ENCODE data around the gene SLC28A3. TPM values are rescaled to one million over a fixed set of nuclear protein-coding genes. Genes with fewer than 3 reads are reported as not detected.

The SLC28A3 gene
- total and polyA plus RNA-seq, 10 of the 15 experiments (the other 5 are each of a cell fraction or from before 2014, with no cell fraction given) = 0.03 to 0.39 (median 0.07) TPM; not detected in 2

DNA sequence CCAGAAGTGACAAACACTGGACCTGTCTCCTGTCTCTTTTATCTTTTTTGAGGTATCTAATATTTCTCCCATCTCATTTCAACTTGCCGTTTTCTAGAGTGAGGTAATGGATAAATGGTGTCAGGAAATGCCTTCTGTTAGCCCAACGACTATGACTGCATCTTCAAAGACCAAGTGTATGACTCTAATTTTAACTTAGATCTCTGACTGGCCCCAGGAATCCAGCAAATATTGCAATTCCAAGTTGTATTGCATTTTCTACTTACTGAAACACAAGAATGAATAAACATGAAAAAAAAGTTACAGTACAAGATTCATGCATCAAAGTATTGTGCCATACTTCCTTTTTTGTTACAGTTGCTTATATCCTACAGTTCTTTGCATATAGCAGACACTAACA is 26.3 kb downstream of the SLC28A3 start:
- Histone ChIP-seq H3K27me3 (replicated peaks in 1 of 2; ENCODE audit: control insufficient read depth in 2 of 2, insufficient read depth in 2 of 2, low read length in 1 of 2) (no peaks in the 10 kb centered on the region), H3K36me3 (ENCODE audit: control insufficient read depth in 2 of 2, insufficient read depth in 2 of 2, low read length in 1 of 2) (no peaks in the 10 kb centered on the region), H3K4me1 (ENCODE audit: control insufficient read depth, insufficient read depth, low read length) (no peaks in the 10 kb centered on the region; the same call in 1 of the 2 replicates), H3K4me3 (no peak overlapping the region), H3K27ac (ENCODE audit: control insufficient read depth, insufficient read depth) (no peak overlapping the region), H3K9ac (ENCODE audit: control insufficient read depth, insufficient read depth, low read length) (no peak overlapping the region), H3K79me2 (ENCODE audit: control insufficient read depth, insufficient read depth, low read length) (no peaks in the 10 kb centered on the region), H4K20me1 (ENCODE audit: control insufficient read depth, insufficient read depth) (no peaks in the 10 kb centered on the region), H3K4me2 (ENCODE audit: control insufficient read depth, insufficient read depth) (no peak overlapping the region), H3K9me3 (replicated peaks; ENCODE audit: control insufficient read depth, insufficient read depth, low read length) (no peaks in the 10 kb centered on the region), H2AFZ (ENCODE audit: control insufficient read depth, low read depth, low read length) (no peak overlapping the region)
- FAIRE-seq (no peak), DNase-seq (ENCODE audit: low read depth, low spot score) (no peak), ATAC-seq (no peak)
- ChIA-PET RAD21 (ENCODE audit: unreplicated experiment) (interaction anchor here (1.0 to 4.9 kb wide), 12 partner anchors 18 to 379 kb away, joined by 3 to 23 read pairs (median 9); no protein-coding TSS in a partner anchor), POLR2A (no interaction called here), CTCF (interaction anchor here (0.7 to 9.6 kb wide), 17 partner anchors 10 to 480 kb away, joined by 3 to 92 read pairs (median 7); no protein-coding TSS in a partner anchor), SMC1A (ENCODE audit: uncharacterized antibody, unreplicated experiment) (interaction anchor here (0.9 to 8.4 kb wide), 10 partner anchors 18 to 375 kb away, joined by 3 to 82 read pairs (median 8); no protein-coding TSS in a partner anchor)
- in situ Hi-C loops (cut with MboI) (loop anchor here (10.0 kb wide), 1 partner anchor 140 kb away; no protein-coding TSS in a partner anchor), intact Hi-C loops (cut with micrococcal nuclease; ENCODE audit: unreplicated experiment) (no loop called here)
- BruUV-seq (replicated peaks) = no TSS peak
- WGBS (ENCODE audit: insufficient coverage, insufficient replicate concordance, low lambda C conversion rate, missing lambda C conversion rate) = 23% methylated on average over 2 of the region's 2 CpGs
- TF ChIP-seq NR2F1 (conservative IDR thresholded peaks at IDR 0.05) (no peak), ZZZ3 (IDR thresholded peaks at IDR 0.05; ENCODE audit: control insufficient read depth, insufficient read length, low read depth) (no peak), NBN (IDR thresholded peaks at IDR 0.05) (no peak), KAT2A (conservative IDR thresholded peaks at IDR 0.05; ENCODE audit: control insufficient read depth, low read depth, low read length) (no peak), ETV6 (conservative IDR thresholded peaks at IDR 0.05 in 1 of 2, IDR thresholded peaks at IDR 0.05 in 1 of 2; ENCODE audit: borderline replicate concordance in 1 of 2, low read depth in 1 of 2) (no peak), SRF (IDR thresholded peaks at IDR 0.05; ENCODE audit: low read depth in 2 of 2, low read length in 2 of 2) (no peak), ZNF207 (IDR thresholded peaks at IDR 0.05; ENCODE audit: borderline replicate concordance) (no peak), PML (IDR thresholded peaks at IDR 0.05; ENCODE audit: low read length) (no peak), CREB1 (IDR thresholded peaks at IDR 0.05; ENCODE audit: low read depth) (no peak), EZH2 (IDR thresholded peaks at IDR 0.05; ENCODE audit: borderline replicate concordance, control insufficient read depth, low read depth, low read length) (no peak), JUND (IDR thresholded peaks at IDR 0.05; ENCODE audit: low read depth, low read length) (no peak), POLR2A (IDR thresholded peaks at IDR 0.05; ENCODE audit: low read depth, low read length) (no peak), WRNIP1 (IDR thresholded peaks at IDR 0.05; ENCODE audit: borderline replicate concordance, low read depth, low read length) (no peak), SREBF1 (IDR thresholded peaks at IDR 0.05; ENCODE audit: low read length) (no peak)
- TF ChIP-seq, protein P1, sequence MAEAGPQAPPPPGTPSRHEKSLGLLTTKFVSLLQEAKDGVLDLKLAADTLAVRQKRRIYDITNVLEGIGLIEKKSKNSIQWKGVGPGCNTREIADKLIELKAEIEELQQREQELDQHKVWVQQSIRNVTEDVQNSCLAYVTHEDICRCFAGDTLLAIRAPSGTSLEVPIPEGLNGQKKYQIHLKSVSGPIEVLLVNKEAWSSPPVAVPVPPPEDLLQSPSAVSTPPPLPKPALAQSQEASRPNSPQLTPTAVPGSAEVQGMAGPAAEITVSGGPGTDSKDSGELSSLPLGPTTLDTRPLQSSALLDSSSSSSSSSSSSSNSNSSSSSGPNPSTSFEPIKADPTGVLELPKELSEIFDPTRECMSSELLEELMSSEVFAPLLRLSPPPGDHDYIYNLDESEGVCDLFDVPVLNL (IDR thresholded peaks at IDR 0.05; ENCODE audit: low read depth, low read length) = no peak
- TF ChIP-seq, protein P2, sequence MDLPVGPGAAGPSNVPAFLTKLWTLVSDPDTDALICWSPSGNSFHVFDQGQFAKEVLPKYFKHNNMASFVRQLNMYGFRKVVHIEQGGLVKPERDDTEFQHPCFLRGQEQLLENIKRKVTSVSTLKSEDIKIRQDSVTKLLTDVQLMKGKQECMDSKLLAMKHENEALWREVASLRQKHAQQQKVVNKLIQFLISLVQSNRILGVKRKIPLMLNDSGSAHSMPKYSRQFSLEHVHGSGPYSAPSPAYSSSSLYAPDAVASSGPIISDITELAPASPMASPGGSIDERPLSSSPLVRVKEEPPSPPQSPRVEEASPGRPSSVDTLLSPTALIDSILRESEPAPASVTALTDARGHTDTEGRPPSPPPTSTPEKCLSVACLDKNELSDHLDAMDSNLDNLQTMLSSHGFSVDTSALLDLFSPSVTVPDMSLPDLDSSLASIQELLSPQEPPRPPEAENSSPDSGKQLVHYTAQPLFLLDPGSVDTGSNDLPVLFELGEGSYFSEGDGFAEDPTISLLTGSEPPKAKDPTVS (IDR thresholded peaks at IDR 0.05; ENCODE audit: low read depth, low read length) = no peak
- TF ChIP-seq, protein P3, sequence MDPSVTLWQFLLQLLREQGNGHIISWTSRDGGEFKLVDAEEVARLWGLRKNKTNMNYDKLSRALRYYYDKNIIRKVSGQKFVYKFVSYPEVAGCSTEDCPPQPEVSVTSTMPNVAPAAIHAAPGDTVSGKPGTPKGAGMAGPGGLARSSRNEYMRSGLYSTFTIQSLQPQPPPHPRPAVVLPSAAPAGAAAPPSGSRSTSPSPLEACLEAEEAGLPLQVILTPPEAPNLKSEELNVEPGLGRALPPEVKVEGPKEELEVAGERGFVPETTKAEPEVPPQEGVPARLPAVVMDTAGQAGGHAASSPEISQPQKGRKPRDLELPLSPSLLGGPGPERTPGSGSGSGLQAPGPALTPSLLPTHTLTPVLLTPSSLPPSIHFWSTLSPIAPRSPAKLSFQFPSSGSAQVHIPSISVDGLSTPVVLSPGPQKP (IDR thresholded peaks at IDR 0.05; ENCODE audit: low read depth, low read length) = no peak
- TF ChIP-seq, protein P4, sequence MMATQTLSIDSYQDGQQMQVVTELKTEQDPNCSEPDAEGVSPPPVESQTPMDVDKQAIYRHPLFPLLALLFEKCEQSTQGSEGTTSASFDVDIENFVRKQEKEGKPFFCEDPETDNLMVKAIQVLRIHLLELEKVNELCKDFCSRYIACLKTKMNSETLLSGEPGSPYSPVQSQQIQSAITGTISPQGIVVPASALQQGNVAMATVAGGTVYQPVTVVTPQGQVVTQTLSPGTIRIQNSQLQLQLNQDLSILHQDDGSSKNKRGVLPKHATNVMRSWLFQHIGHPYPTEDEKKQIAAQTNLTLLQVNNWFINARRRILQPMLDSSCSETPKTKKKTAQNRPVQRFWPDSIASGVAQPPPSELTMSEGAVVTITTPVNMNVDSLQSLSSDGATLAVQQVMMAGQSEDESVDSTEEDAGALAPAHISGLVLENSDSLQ (IDR thresholded peaks at IDR 0.05) = no peak
- TF ChIP-seq, protein P5, sequence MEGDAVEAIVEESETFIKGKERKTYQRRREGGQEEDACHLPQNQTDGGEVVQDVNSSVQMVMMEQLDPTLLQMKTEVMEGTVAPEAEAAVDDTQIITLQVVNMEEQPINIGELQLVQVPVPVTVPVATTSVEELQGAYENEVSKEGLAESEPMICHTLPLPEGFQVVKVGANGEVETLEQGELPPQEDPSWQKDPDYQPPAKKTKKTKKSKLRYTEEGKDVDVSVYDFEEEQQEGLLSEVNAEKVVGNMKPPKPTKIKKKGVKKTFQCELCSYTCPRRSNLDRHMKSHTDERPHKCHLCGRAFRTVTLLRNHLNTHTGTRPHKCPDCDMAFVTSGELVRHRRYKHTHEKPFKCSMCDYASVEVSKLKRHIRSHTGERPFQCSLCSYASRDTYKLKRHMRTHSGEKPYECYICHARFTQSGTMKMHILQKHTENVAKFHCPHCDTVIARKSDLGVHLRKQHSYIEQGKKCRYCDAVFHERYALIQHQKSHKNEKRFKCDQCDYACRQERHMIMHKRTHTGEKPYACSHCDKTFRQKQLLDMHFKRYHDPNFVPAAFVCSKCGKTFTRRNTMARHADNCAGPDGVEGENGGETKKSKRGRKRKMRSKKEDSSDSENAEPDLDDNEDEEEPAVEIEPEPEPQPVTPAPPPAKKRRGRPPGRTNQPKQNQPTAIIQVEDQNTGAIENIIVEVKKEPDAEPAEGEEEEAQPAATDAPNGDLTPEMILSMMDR (IDR thresholded peaks at IDR 0.05 in 2 of 3, conservative IDR thresholded peaks at IDR 0.05 in 1 of 3; ENCODE audit: control insufficient read depth in 2 of 3, extremely low read depth in 1 of 3, insufficient read depth in 1 of 3, low read depth in 3 of 3, low read length in 3 of 3) = no peak

All from GM12878 (cell line).